HCT116 (cell line): ENCODE data around the gene PDGFD. TPM values are rescaled to one million over a fixed set of nuclear protein-coding genes. Genes with fewer than 3 reads are reported as not detected.

ENCODE experiments used
- ATAC-seq: fragments of 200-7000 bp; cut with Tn5 transposase; 2 replicates; pipeline ENCODE4 v1.9.1; 2020; ENCODE audit warnings: mild to moderate bottlenecking, moderate library complexity
- BruUV-seq: library from RNA; stranded (reverse); fragments of 400-500 nt; replicated peaks from 2 replicates; lab custom pipeline; 2021; lab: Mats Ljungman, UMichigan
- CTCF ChIA-PET: fragments of 300-600 bp; sonication (Branson Sonifier 250); formaldehyde crosslinking; loops from one replicate; lab custom pipeline; 2021; ENCODE audit warnings: antibody characterized with exemption; lab: Charles Lee
- POLR2A ChIA-PET: fragments of 300-600, 350-600 bp; sonication (Branson Sonifier 250); formaldehyde crosslinking; loops from one replicate; lab custom pipeline; 2021; ENCODE audit warnings: antibody characterized with exemption; lab: Charles Lee
- RAD21 ChIA-PET, 2 experiments: fragments of 300-600 bp; sonication (Branson Sonifier 250); formaldehyde crosslinking; loops; one replicate each; lab custom pipeline; 2023; ENCODE audit warnings: low total read pairs in 2 of 2; ENCODE audit not compliant: uncharacterized antibody in 2 of 2, unreplicated experiment in 2 of 2, low non-redundant PET in 1 of 2; lab: Charles Lee
- DNase-seq: peaks from one replicate; pipeline ENCODE4 v3.0.0-alpha.2; 2010; ENCODE audit warnings: low read depth, low spot score
- H2AFZ ChIP-seq: fragments of 200-600 bp; shearing (Covaris generic), sonication (generic); 2 replicates; pipeline ENCODE4 v1.6.1; 2017; ENCODE audit warnings: low read depth, mixed run types, mixed read lengths, antibody characterized with exemption, low read length; ENCODE audit not compliant: poor library complexity, severe bottlenecking
- H3K27ac ChIP-seq: 2 replicates; pipeline ENCODE4 v1.5.1; 2012; ENCODE audit warnings: low read depth, low read length
- H3K27me3 ChIP-seq: fragments of 200-600 bp; sonication (generic); 2 replicates; pipeline ENCODE4 v1.6.1; 2016; ENCODE audit warnings: mixed run types, low read length, mixed read lengths; ENCODE audit not compliant: insufficient read depth
- H3K36me3 ChIP-seq, 2 experiments: fragments of 200-500 bp in 1 of 2; fragments of 200-600 bp in 1 of 2; sonication (Bioruptor generic) in 1 of 2; sonication (generic) in 1 of 2; 2 replicates each; pipeline versions ENCODE4 v1.5.1 to v1.6.1; 2014 to 2016; ENCODE audit warnings: low read length in 2 of 2, inconsistent platforms in 1 of 2, mixed read lengths in 1 of 2, mixed run types in 1 of 2; ENCODE audit not compliant: insufficient read depth in 2 of 2, control insufficient read depth in 1 of 2
- H3K4me1 ChIP-seq, 2 experiments: fragments of 200-600 bp in 1 of 2; sonication (generic) in 1 of 2; 2 replicates each; pipeline versions ENCODE4 v1.5.1 to v1.6.1; 2012 to 2017; ENCODE audit warnings: low read length in 2 of 2, inconsistent platforms in 1 of 2, mild to moderate bottlenecking in 1 of 2, mixed read lengths in 1 of 2, mixed run types in 1 of 2, moderate library complexity in 1 of 2; ENCODE audit not compliant: insufficient read depth in 2 of 2, control insufficient read depth in 1 of 2
- H3K4me2 ChIP-seq: fragments of 200-600 bp; sonication (generic); 2 replicates; pipeline ENCODE4 v1.6.1; 2017; ENCODE audit warnings: mixed run types, low read length, mixed read lengths
- H3K4me3 ChIP-seq, 2 experiments: fragments of 200-600 bp in 1 of 2; sonication (generic) in 1 of 2; replicated peaks in 1 of 2; 2 replicates each; pipeline ENCODE4 v1.5.1; 2011 to 2016; ENCODE audit warnings: low read length in 2 of 2, control low read depth in 1 of 2, low read depth in 1 of 2, mild to moderate bottlenecking in 1 of 2, mixed read lengths in 1 of 2, mixed run types in 1 of 2
- H3K79me2 ChIP-seq: fragments of 200-600 bp; sonication (generic); 2 replicates; pipeline ENCODE4 v1.6.1; 2017; ENCODE audit warnings: mild to moderate bottlenecking, mixed run types, low read length, moderate library complexity, mixed read lengths; ENCODE audit not compliant: insufficient read depth
- H3K9ac ChIP-seq: fragments of 200-600 bp; sonication (generic); 2 replicates; pipeline ENCODE4 v1.6.1; 2016; ENCODE audit warnings: low read length, mixed read lengths
- H3K9me2 ChIP-seq: fragments of 200-600 bp; sonication (generic), shearing (Covaris generic); 2 replicates; pipeline ENCODE4 v1.6.1; 2017; ENCODE audit warnings: mixed run types, mild to moderate bottlenecking, moderate library complexity; ENCODE audit not compliant: insufficient read depth
- H3K9me3 ChIP-seq, 2 experiments: fragments of 200-500 bp in 1 of 2; fragments of 200-600 bp in 1 of 2; sonication (Bioruptor generic) in 1 of 2; sonication (generic) in 1 of 2; 2 replicates each; pipeline ENCODE4 v1.6.1; 2014 to 2017; ENCODE audit warnings: low read length in 2 of 2, mixed read lengths in 2 of 2, inconsistent platforms in 1 of 2, low read depth in 1 of 2, mild to moderate bottlenecking in 1 of 2, mixed run types in 1 of 2, moderate library complexity in 1 of 2; ENCODE audit not compliant: control insufficient read depth in 1 of 2, insufficient read depth in 1 of 2
- H4K20me1 ChIP-seq: fragments of 200-600 bp; sonication (generic), shearing (Covaris generic); 2 replicates; pipeline ENCODE4 v1.6.1; 2017; ENCODE audit warnings: mixed run types, mild to moderate bottlenecking, moderate library complexity; ENCODE audit not compliant: insufficient read depth
- CBX3 ChIP-seq: IDR thresholded peaks from 2 replicates; pipeline ENCODE4 v1.6.1; 2012; ENCODE audit warnings: low read depth
- EZH2 ChIP-seq: fragments of 200-600 bp; sonication (generic); IDR thresholded peaks from 2 replicates; pipeline ENCODE4 v1.6.1; 2017; ENCODE audit warnings: antibody characterized with exemption, mixed run types
- EZH2phosphoT487 ChIP-seq: fragments of 200-600 bp; IDR thresholded peaks from 2 replicates; pipeline ENCODE4 v1.6.1; 2018; ENCODE audit warnings: antibody characterized with exemption, borderline replicate concordance
- JUND ChIP-seq: IDR thresholded peaks from 2 replicates; pipeline ENCODE4 v1.6.1; 2012
- POLR2A ChIP-seq: IDR thresholded peaks from 2 replicates; pipeline ENCODE4 v1.7.0; 2011; ENCODE audit warnings: borderline replicate concordance; ENCODE audit not compliant: insufficient read depth, insufficient read length; ENCODE audit errors: extremely low read depth
- RAD21 ChIP-seq: IDR thresholded peaks from 2 replicates; pipeline ENCODE4 v1.6.1; 2012; ENCODE audit warnings: low read depth, mild to moderate bottlenecking
- REST ChIP-seq: IDR thresholded peaks from 2 replicates; pipeline ENCODE4 v1.6.1; 2012; ENCODE audit warnings: low read depth
- SP1 ChIP-seq: IDR thresholded peaks from 2 replicates; pipeline ENCODE4 v1.6.1; 2012; ENCODE audit warnings: low read depth
- YY1 ChIP-seq: IDR thresholded peaks from 2 replicates; pipeline ENCODE4 v1.6.1; 2011; ENCODE audit warnings: low read length, low read depth, moderate library complexity, mild to moderate bottlenecking; ENCODE audit not compliant: insufficient replicate concordance; ENCODE audit errors: extremely low read depth
- ZBTB33 ChIP-seq: IDR thresholded peaks from 2 replicates; pipeline ENCODE4 v1.6.1; 2011; ENCODE audit warnings: mild to moderate bottlenecking, low read length, moderate library complexity; ENCODE audit not compliant: insufficient replicate concordance; ENCODE audit errors: extremely low read depth
- ZNF274 ChIP-seq: fragments of 200-500 bp; sonication (Bioruptor generic); IDR thresholded peaks from 2 replicates; pipeline ENCODE4 v1.6.1; 2014; ENCODE audit warnings: mild to moderate bottlenecking, low read depth, low read length, inconsistent platforms
- intact Hi-C: fragments of 100-400 bp; cut with micrococcal nuclease; formaldehyde crosslinking; loops from 2 replicates; pipeline ENCODE4 v1.10.0; 2022
- total RNA-seq: library from RNA; stranded (reverse); gene quantifications from one replicate; pipeline ENCODE4 v1.2.1, GENCODE V29; 2021; ENCODE audit not compliant: unreplicated experiment

The PDGFD gene
- total RNA-seq, 1 experiment from 2014 or later: 0.34 TPM

- Histone ChIP-seq H3K4me3 (no peak overlapping the region), H3K27me3 (no peaks in the 10 kb centered on the region), H3K36me3 (no peaks in the 10 kb centered on the region), H3K9me3 (no peaks in the 10 kb centered on the region), H2AFZ (no peak overlapping the region), H3K27ac (no peak overlapping the region), H4K20me1 (no peaks in the 10 kb centered on the region), H3K4me2 (no peak overlapping the region), H3K9ac (no peak overlapping the region), H3K9me2 (no peaks in the 10 kb centered on the region), H3K4me1 (no peaks in the 10 kb centered on the region), H3K79me2 (no peaks in the 10 kb centered on the region)
- ATAC-seq (no peak), DNase-seq (no peak)
- intact Hi-C loops: no loop called here
- ChIA-PET CTCF (no interaction called here), RAD21 (no interaction called here), POLR2A (no interaction called here)
- TF ChIP-seq SP1: no peak
- no TSS peak for BruUV-seq
These were observed 191.9 kb downstream of the PDGFD start for GRCh38 chr11:103972013-103972412.

GRCh38 chr11:103970701-103971249, 193.2 kb downstream of the PDGFD start:
- no peak for DNase-seq
- no peak for ATAC-seq
- H4K20me1 ChIP-seq: no peaks in the 10 kb centered on the region

More at GRCh38 chr11:103970701-103971249, 193.2 kb downstream of the PDGFD start:
- H3K27ac ChIP-seq: no peak overlapping the region
- no peak overlapping the region for H3K9ac ChIP-seq
- ChIA-PET POLR2A (no interaction called here), CTCF (no interaction called here), RAD21 (no interaction called here)
- H2AFZ ChIP-seq: no peak overlapping the region
- BruUV-seq: no TSS peak
- H3K9me3 ChIP-seq: no peaks in the 10 kb centered on the region
- H3K4me2 ChIP-seq: no peak overlapping the region
- no peaks in the 10 kb centered on the region for H3K27me3 ChIP-seq
- H3K4me3 ChIP-seq: no peak overlapping the region
- intact Hi-C loops: no loop called here
- no peaks in the 10 kb centered on the region for H3K4me1 ChIP-seq
- H3K9me2 ChIP-seq: no peaks in the 10 kb centered on the region
- no peaks in the 10 kb centered on the region for H3K36me3 ChIP-seq
- no peaks in the 10 kb centered on the region for H3K79me2 ChIP-seq
- no peak for TF ChIP-seq CBX3
- TF ChIP-seq EZH2: no peak
- TF ChIP-seq REST: no peak
- TF ChIP-seq RAD21: no peak
- no peak for TF ChIP-seq ZNF274
- TF ChIP-seq POLR2A: no peak
- no peak for TF ChIP-seq YY1
- no peak for TF ChIP-seq ZBTB33
- TF ChIP-seq EZH2phosphoT487: no peak
- TF ChIP-seq JUND: no peak
- TF ChIP-seq, all 23 proteins: peak for 0
